NCI-H128 (cell line): Measurements from ENCODE around the gene PEAK1.

ENCODE experiments used
- DNase-seq: peaks from one replicate; lab custom pipeline; 2025; ENCODE audit not compliant: unreplicated experiment; lab: John Stamatoyannopoulos, UW

The PEAK1 gene

GRCh38 chr15:77143191-77143590, 276.7 kb downstream of the PEAK1 start:
- no peak for DNase-seq

GRCh38 chr15:77140220-77140619, 279.7 kb downstream of the PEAK1 start:
- DNase-seq: no peak

GRCh38 chr15:77139312-77139711, 280.6 kb downstream of the PEAK1 start:
- DNase-seq: no peak

- DNase-seq: no peak
These were observed 281.8 kb downstream of the PEAK1 start for GRCh38 chr15:77138167-77138522.

- no peak for DNase-seq
These were observed 284.7 kb downstream of the PEAK1 start for GRCh38 chr15:77135181-77135580.

GRCh38 chr15:77130315-77130930, 289.5 kb downstream of the PEAK1 start:
- DNase-seq: no peak

GRCh38 chr15:77127626-77128025, 292.3 kb downstream of the PEAK1 start:
- no peak for DNase-seq

GRCh38 chr15:77126529-77127326, 293.2 kb downstream of the PEAK1 start:
- DNase-seq: no peak

- DNase-seq: no peak
These were observed 296.1 kb downstream of the PEAK1 start for GRCh38 chr15:77123854-77124253.

GRCh38 chr15:77122576-77122975, 297.3 kb downstream of the PEAK1 start:
- DNase-seq: no peak

GRCh38 chr15:77121599-77121998, 298.3 kb downstream of the PEAK1 start:
- DNase-seq: no peak

- no peak for DNase-seq
These were observed 299.3 kb downstream of the PEAK1 start for GRCh38 chr15:77120576-77120975.

GRCh38 chr15:77119446-77119845, 300.5 kb downstream of the PEAK1 start:
- no peak for DNase-seq

- no peak for DNase-seq
These were observed 301.0 kb downstream of the PEAK1 start for GRCh38 chr15:77118882-77119321.

GRCh38 chr15:77115179-77115578, 304.7 kb downstream of the PEAK1 start:
- no peak for DNase-seq

GRCh38 chr15:77112838-77113504, 306.9 kb downstream of the PEAK1 start:
- DNase-seq: no peak

- DNase-seq: no peak
These were observed 308.1 kb downstream of the PEAK1 start for GRCh38 chr15:77111789-77112188.

- peak; percentile 2 for DNase-seq
These were observed 312.2 kb downstream of the PEAK1 start for GRCh38 chr15:77107531-77108355.

- no peak for DNase-seq
These were observed 312.8 kb downstream of the PEAK1 start for GRCh38 chr15:77107068-77107467.

- no peak for DNase-seq
These were observed 315.7 kb downstream of the PEAK1 start for GRCh38 chr15:77104155-77104554.

GRCh38 chr15:77099741-77100463, 320.0 kb downstream of the PEAK1 start:
- no peak for DNase-seq
